ENCODE results near the gene TMEM214.

DNA sequence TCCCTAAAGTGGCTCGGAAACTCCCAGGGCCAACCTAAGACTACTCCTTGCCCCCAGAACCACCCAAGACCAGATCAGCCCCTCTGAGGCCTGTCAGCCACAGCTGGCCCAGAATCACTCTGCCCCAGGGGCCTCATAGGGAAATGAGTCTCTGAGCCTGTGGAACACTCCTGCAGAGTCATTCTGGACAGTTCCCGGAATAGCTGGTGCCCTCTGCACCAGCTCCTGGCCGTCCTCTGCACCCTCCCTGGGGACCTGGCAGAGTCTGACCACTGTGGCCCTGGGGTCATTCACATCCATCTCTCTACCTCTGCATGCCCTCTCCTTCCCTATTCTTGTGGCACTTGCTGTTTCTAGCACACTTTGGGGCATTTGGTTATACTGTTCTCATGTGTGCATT, 14.6 kb upstream of the TMEM214 start:
- TF ChIP-seq POLR2AphosphoS5 (IDR thresholded peaks at IDR 0.05; ENCODE audit: low read depth, low read length) (no peak), TAF1 (IDR thresholded peaks at IDR 0.05; ENCODE audit: borderline replicate concordance, insufficient read depth, low read length) (no peak)

Data from PFSK-1 (cell line).